ENCODE results near the gene CREBBP.

DNA sequence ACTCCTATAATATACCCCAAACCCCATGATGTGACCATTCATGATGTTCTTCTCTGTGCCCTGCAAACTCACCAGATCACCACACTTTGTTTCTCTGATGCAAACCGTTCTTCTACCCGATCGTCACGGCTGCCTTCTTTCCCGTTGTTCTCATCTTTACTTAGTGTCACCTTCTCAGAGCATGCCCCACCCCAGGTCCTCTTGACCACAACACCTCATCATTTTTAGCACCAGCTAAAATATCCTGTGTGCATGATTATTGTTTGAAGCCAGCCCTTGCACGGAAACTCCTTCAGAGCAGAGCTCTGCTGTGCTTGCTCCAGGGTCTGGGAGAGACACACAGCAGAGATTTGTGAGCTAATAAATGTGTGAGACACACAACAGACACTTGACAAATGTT, 38.9 kb upstream of the CREBBP start:
- no peak for TF ChIP-seq POLR2A (IDR thresholded peaks at IDR 0.05)
- TF ChIP-seq, protein P1, sequence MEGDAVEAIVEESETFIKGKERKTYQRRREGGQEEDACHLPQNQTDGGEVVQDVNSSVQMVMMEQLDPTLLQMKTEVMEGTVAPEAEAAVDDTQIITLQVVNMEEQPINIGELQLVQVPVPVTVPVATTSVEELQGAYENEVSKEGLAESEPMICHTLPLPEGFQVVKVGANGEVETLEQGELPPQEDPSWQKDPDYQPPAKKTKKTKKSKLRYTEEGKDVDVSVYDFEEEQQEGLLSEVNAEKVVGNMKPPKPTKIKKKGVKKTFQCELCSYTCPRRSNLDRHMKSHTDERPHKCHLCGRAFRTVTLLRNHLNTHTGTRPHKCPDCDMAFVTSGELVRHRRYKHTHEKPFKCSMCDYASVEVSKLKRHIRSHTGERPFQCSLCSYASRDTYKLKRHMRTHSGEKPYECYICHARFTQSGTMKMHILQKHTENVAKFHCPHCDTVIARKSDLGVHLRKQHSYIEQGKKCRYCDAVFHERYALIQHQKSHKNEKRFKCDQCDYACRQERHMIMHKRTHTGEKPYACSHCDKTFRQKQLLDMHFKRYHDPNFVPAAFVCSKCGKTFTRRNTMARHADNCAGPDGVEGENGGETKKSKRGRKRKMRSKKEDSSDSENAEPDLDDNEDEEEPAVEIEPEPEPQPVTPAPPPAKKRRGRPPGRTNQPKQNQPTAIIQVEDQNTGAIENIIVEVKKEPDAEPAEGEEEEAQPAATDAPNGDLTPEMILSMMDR (IDR thresholded peaks at IDR 0.05), result no peak
